DOHH2 (cell line): ENCODE measurements around the gene UNC5CL.
"Not testable (repeated sequence)": the region's sequence is repeated elsewhere in the genome, so short reads cannot be mapped to it uniquely, and the experiment has no call there.

Source experiments
- H3F3A ChIP-seq: fragments of 200-600 bp; sonication (generic), shearing (Covaris generic); 2 replicates; pipeline ENCODE4 v1.6.0; 2016; ENCODE audit warnings: antibody characterized with exemption, mild to moderate bottlenecking; ENCODE audit not compliant: control insufficient read depth, insufficient read depth
- H3K27ac ChIP-seq: fragments of 200-600 bp; sonication (generic); 2 replicates; pipeline ENCODE4 v1.5.1; 2014; ENCODE audit warnings: low read depth, mild to moderate bottlenecking, low read length, moderate library complexity
- H3K27me3 ChIP-seq: fragments of 200-600 bp; sonication (generic); 2 replicates; pipeline ENCODE4 v1.6.1; 2014; ENCODE audit warnings: mild to moderate bottlenecking, low read length, mixed read lengths; ENCODE audit not compliant: control insufficient read depth
- H3K36me3 ChIP-seq: fragments of 200-600 bp; sonication (generic); 2 replicates; pipeline ENCODE4 v1.6.1; 2014; ENCODE audit warnings: mild to moderate bottlenecking, low read length, moderate library complexity, mixed read lengths; ENCODE audit not compliant: control insufficient read depth
- H3K4me1 ChIP-seq: fragments of 200-600 bp; sonication (generic); 2 replicates; pipeline ENCODE4 v1.6.1; 2014; ENCODE audit warnings: mild to moderate bottlenecking, low read length, mixed read lengths; ENCODE audit not compliant: control insufficient read depth
- H3K4me2 ChIP-seq: fragments of 200-600 bp; sonication (generic); 2 replicates; pipeline ENCODE4 v1.6.0; 2014; ENCODE audit warnings: mild to moderate bottlenecking, low read length, moderate library complexity
- H3K4me3 ChIP-seq: fragments of 200-600 bp; sonication (generic); 2 replicates; pipeline ENCODE4 v1.5.1; 2014; ENCODE audit warnings: mild to moderate bottlenecking, low read length, mixed read lengths
- H3K79me2 ChIP-seq: fragments of 200-600 bp; sonication (generic); 2 replicates; pipeline ENCODE4 v1.6.1; 2014; ENCODE audit warnings: mild to moderate bottlenecking, low read length, mixed read lengths; ENCODE audit not compliant: control insufficient read depth
- H3K9me2 ChIP-seq: fragments of 200-600 bp; sonication (generic); replicated peaks from 2 replicates; pipeline ENCODE4 v1.6.1; 2014; ENCODE audit warnings: mild to moderate bottlenecking, low read length, mixed read lengths; ENCODE audit not compliant: control insufficient read depth
- H3K9me3 ChIP-seq: fragments of 200-600 bp; sonication (generic); 2 replicates; pipeline ENCODE4 v1.6.1; 2014; ENCODE audit warnings: antibody characterized with exemption, low read length, mixed read lengths; ENCODE audit not compliant: control insufficient read depth, insufficient read depth
- H4K20me1 ChIP-seq: fragments of 200-600 bp; sonication (generic); 2 replicates; pipeline ENCODE4 v1.6.0; 2014; ENCODE audit warnings: low read depth, mild to moderate bottlenecking, antibody characterized with exemption, low read length, moderate library complexity; ENCODE audit not compliant: control insufficient read depth, insufficient read depth
- EZH2phosphoT487 ChIP-seq: fragments of 200-600 bp; sonication (generic); IDR thresholded peaks from 2 replicates; pipeline ENCODE4 v1.6.1; 2017; ENCODE audit warnings: borderline replicate concordance, mild to moderate bottlenecking, antibody characterized with exemption, low read length, moderate library complexity, mixed read lengths
- TF ChIP-seq, protein P1 (sequence below): fragments of 200-600 bp; sonication (generic); IDR thresholded peaks from one replicate; pipeline ENCODE4 v1.5.1; 2014; ENCODE audit warnings: antibody characterized with exemption, mild to moderate bottlenecking, low read depth, low read length; ENCODE audit not compliant: poor library complexity, severe bottlenecking

The UNC5CL gene

DNA sequence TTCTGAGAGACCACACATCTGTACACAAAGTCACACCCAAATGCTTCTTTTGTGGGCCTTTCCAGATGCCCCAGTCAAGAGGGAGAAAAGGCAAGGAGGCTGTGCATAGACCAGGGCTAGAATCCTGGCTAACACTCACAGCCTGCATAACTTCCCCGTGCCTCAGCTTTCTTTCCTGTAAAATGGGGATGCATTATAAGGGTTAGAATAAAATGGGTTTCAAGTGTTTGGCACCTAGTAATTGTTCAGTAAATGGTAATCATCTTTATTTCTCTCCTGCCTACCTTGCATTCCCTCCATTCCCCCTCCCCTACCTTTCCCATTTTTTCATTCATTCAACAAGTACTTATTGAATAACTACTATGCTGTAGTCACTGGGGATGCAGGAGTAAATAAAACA is 29.4 kb downstream of the UNC5CL start:
- Histone ChIP-seq H3K9me2 (no peaks in the 10 kb centered on the region), H4K20me1 (no peaks in the 10 kb centered on the region), H3K4me1 (no peaks in the 10 kb centered on the region), H3K27me3 (peaks cover 29% of the 10 kb centered on the region), H3K27ac (no peak overlapping the region), H3K36me3 (no peaks in the 10 kb centered on the region), H3K4me2 (no peak overlapping the region), H3K9me3 (no peaks in the 10 kb centered on the region), H3K79me2 (no peaks in the 10 kb centered on the region), H3F3A (no peaks in the 10 kb centered on the region), H3K4me3 (no peak overlapping the region)
- TF ChIP-seq, protein P1, sequence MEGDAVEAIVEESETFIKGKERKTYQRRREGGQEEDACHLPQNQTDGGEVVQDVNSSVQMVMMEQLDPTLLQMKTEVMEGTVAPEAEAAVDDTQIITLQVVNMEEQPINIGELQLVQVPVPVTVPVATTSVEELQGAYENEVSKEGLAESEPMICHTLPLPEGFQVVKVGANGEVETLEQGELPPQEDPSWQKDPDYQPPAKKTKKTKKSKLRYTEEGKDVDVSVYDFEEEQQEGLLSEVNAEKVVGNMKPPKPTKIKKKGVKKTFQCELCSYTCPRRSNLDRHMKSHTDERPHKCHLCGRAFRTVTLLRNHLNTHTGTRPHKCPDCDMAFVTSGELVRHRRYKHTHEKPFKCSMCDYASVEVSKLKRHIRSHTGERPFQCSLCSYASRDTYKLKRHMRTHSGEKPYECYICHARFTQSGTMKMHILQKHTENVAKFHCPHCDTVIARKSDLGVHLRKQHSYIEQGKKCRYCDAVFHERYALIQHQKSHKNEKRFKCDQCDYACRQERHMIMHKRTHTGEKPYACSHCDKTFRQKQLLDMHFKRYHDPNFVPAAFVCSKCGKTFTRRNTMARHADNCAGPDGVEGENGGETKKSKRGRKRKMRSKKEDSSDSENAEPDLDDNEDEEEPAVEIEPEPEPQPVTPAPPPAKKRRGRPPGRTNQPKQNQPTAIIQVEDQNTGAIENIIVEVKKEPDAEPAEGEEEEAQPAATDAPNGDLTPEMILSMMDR, result no peak
- TF ChIP-seq EZH2phosphoT487, result no peak

DNA sequence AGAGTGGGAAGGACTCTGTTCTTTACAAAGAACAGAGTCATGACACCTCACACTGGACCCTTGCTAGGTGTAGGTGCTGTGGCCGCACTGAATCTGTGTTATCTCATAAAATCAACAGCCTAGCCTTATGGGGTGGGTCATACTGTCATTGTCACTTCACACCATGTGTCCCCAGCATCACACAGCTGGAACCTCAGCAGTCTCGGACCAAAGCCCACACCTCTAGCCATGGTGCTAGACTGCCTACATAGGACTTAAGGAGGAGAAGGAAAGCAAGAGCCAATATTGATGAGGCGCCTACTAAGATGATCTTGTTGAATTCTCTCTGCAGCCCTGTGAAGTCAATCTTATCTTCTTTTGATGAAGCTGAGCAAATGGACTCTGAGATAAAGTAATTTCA is 31.0 kb downstream of the UNC5CL start:
- Histone ChIP-seq H3K4me2 (no peak overlapping the region), H3K27me3 (peaks cover 34% of the 10 kb centered on the region), H3K27ac (no peak overlapping the region), H3K9me2 (no peaks in the 10 kb centered on the region), H4K20me1 (no peaks in the 10 kb centered on the region), H3K79me2 (no peaks in the 10 kb centered on the region), H3K4me1 (no peaks in the 10 kb centered on the region), H3K9me3 (no peaks in the 10 kb centered on the region), H3F3A (no peaks in the 10 kb centered on the region), H3K36me3 (no peaks in the 10 kb centered on the region), H3K4me3 (no peak overlapping the region)
- no peak for TF ChIP-seq EZH2phosphoT487
- TF ChIP-seq, protein P1, result no peak

GRCh38 chr6:41006980-41007379 is 32.0 kb downstream of the UNC5CL start:
- not testable (repeated sequence) for H3K36me3 ChIP-seq, H3K9me3 ChIP-seq, H3F3A ChIP-seq, H3K4me2 ChIP-seq, H3K9me2 ChIP-seq, H3K27ac ChIP-seq, H3K4me1 ChIP-seq, H3K4me3 ChIP-seq, H4K20me1 ChIP-seq, H3K79me2 ChIP-seq
- peaks cover 38% of the 10 kb centered on the region for H3K27me3 ChIP-seq

DNA sequence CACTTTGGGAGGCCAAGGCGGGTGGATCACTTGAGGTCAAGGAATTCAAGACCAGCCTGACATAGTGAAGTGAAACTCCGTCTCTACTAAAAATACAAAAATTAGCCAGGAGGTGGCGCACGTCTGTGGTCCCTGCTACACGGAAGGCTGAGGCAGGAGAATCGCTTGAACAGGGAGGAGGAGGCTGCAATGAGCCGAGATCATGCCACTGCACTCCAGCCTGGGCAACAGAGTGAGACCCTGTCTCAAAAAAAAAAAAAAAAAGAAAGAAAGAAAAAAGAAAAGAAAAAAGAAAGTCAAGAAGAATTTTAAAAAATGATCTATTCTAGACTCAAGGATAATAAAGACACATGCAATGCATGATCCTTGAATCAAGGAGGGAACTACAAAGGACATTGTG is 32.8 kb downstream of the UNC5CL start:
- H3K9me3 ChIP-seq, H3K4me1 ChIP-seq, H3K79me2 ChIP-seq, H3K4me3 ChIP-seq, H3K4me2 ChIP-seq, H4K20me1 ChIP-seq, H3K27ac ChIP-seq, H3K36me3 ChIP-seq, H3K9me2 ChIP-seq, H3F3A ChIP-seq: not testable (repeated sequence)
- H3K27me3 ChIP-seq, result peaks cover 38% of the 10 kb centered on the region
- TF ChIP-seq, protein P1, result peak; percentile 54
